Transverse colon (tissue), 4 donors: Measurements from ENCODE around the gene HARBI1. TPM values are rescaled to one million over a fixed set of nuclear protein-coding genes. Genes with fewer than 3 reads are reported as not detected.

Experiments used
- DNase-seq: peaks from one replicate; pipeline ENCODE4 v3.0.0-alpha.2; 2019
- H3K27ac ChIP-seq, 4 donors: fragments of 200-600 bp; sonication (generic); 2 replicates each; pipeline ENCODE4 v1.5.1; 2016 to 2018; ENCODE audit warnings: inconsistent platforms in 4 of 4
- H3K27me3 ChIP-seq: fragments of 200-600 bp; sonication (generic); 2 replicates; pipeline ENCODE4 v1.5.1; 2017; ENCODE audit warnings: inconsistent platforms
- H3K36me3 ChIP-seq, 4 donors: fragments of 200-600 bp; sonication (generic); 2 replicates each; pipeline ENCODE4 v1.5.1; 2017 to 2019; ENCODE audit warnings: inconsistent platforms in 4 of 4
- H3K4me1 ChIP-seq, 4 donors: fragments of 200-600 bp; sonication (generic); 2 replicates each; pipeline ENCODE4 v1.5.1; 2017 to 2020; ENCODE audit warnings: inconsistent platforms in 4 of 4
- H3K4me3 ChIP-seq, 4 donors: fragments of 200-600 bp; sonication (generic); 1 replicate in 1 of 4; 2 replicates in 3 of 4; pipeline versions ENCODE4 v1.5.1 to v1.6.1; 2017 to 2019; ENCODE audit warnings: inconsistent platforms in 4 of 4
- H3K9me3 ChIP-seq, 2 donors: fragments of 200-600 bp; sonication (generic); 2 replicates each; pipeline ENCODE4 v1.5.1; 2017 to 2019; ENCODE audit warnings: inconsistent platforms in 2 of 2
- CTCF ChIP-seq, 5 experiments: fragments of 200-600 bp in 3 of 5; fragments of 450-650 bp in 2 of 5; sonication (generic) in 3 of 5; IDR thresholded peaks; 1 replicate in 2 of 5; 2 replicates in 3 of 5; pipeline ENCODE4 v1.5.1; 2016 to 2017; ENCODE audit warnings: antibody characterized with exemption in 5 of 5, inconsistent platforms in 3 of 5, mild to moderate bottlenecking in 2 of 5, moderate library complexity in 1 of 5
- EP300 ChIP-seq: sonication (generic); formaldehyde crosslinking; IDR thresholded peaks from one replicate; pipeline ENCODE4 v1.6.1; 2017; ENCODE audit warnings: antibody characterized with exemption, low read depth
- POLR2A ChIP-seq: fragments of 450-650 bp; IDR thresholded peaks from one replicate; pipeline ENCODE4 v1.6.1; 2016; ENCODE audit warnings: antibody characterized with exemption, mild to moderate bottlenecking, moderate library complexity
- POLR2AphosphoS5 ChIP-seq, 3 donors: sonication (generic); formaldehyde crosslinking; IDR thresholded peaks; one replicate each; pipeline ENCODE4 v1.6.1; 2016; ENCODE audit warnings: antibody characterized with exemption in 3 of 3
- WGBS, 2 donors: methylation state at CpG; one replicate each; pipeline ENCODE4 v1.1.5; 2018; ENCODE audit warnings: low coverage in 1 of 2; 5-methylcytosine and 5-hydroxymethylcytosine counted together
- in situ Hi-C, 4 donors: fragments of 200-750 bp; cut with MboI; loops; one replicate each; pipeline versions ENCODE4 v1.15.0 to v1.15.1; 2017; ENCODE audit warnings: low sequenced_read_pairs in 3 of 4, low pct_ligation_motif_present in 1 of 4, low pct_unique_long_range_greater_than_20kb in 1 of 4
- intact Hi-C: fragments of 100-400 bp; cut with DNase I; formaldehyde crosslinking; loops from one replicate; pipeline ENCODE4 v1.15.1; 2023; ENCODE audit warnings: low total_unique reads
- total RNA-seq, 4 donors: library from RNA; depleted of rRNA; stranded (reverse); fragments of >200 nt; gene quantifications; one replicate each; pipeline ENCODE4 v1.1.0, GENCODE V29; 2016

Gene HARBI1
- total RNA-seq, 4 donors from 2014 or later: 3.1 to 4.8 (median 3.4) TPM; not detected in 1

DNA sequence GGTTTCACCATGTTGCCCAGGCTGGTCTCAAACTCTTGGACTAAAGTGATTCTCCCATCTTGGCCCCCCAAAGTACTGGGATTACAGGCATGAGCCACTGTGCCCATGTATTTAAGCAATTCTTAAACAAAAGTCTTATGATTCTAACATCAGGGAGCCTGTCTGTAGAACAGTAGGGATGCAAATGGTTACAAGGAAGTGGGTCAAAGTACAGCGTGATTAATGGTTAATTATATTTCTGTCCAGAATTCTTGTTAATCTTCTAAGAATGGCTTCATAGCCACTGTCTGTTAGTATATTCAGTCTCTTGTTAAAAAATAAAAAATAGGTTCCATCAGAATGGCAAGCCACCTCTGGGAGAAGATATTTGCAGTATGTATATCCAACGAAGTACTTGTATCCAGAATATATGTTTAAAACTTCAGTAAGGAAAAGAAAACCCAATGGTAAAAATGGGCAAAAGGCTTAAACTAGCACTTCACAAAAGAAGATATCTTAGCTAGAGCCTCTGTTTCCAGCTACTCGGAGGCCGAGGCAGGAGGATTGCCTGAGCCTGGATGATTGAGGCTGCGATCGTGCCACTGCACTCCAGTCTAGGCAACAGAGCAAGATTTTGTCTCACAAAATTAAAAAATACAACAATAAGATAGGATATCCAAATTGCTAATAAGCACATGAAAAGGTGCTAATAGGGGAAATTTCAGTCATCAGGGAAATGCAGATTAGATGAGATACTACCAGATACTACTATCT is 23.2 kb upstream of the HARBI1 start:
- Histone ChIP-seq H3K4me1 (no peaks in the 10 kb centered on the region), H3K36me3 (peaks cover 0 to 14% (median 0%) of the 10 kb centered on the region in 4 donors), H3K27me3 (no peaks in the 10 kb centered on the region), H3K4me3 (no peak overlapping the region), H3K9me3 (no peaks in the 10 kb centered on the region), H3K27ac (no peak overlapping the region)
- in situ Hi-C loops (no loop called here), intact Hi-C loops (no loop called here)
- no peak for DNase-seq
- TF ChIP-seq POLR2A: no peak
- no peak for TF ChIP-seq EP300
- no peak for TF ChIP-seq POLR2AphosphoS5 (IDR thresholded peaks at IDR 0.05)
- no peak for TF ChIP-seq CTCF (IDR thresholded peaks at IDR 0.05)
- 92 to 93% methylated on average over 6 of the region's 6 CpGs for WGBS, 2 donors

GRCh38 chr11:46639197-46639839 is 22.3 kb upstream of the HARBI1 start:
- Histone ChIP-seq H3K9me3 (no peaks in the 10 kb centered on the region), H3K36me3 (peaks cover 0 to 5% (median 0%) of the 10 kb centered on the region in 4 donors), H3K27me3 (no peaks in the 10 kb centered on the region), H3K27ac (no peak overlapping the region), H3K4me3 (no peak overlapping the region), H3K4me1 (no peaks in the 10 kb centered on the region)
- in situ Hi-C loops (no loop called here), intact Hi-C loops (no loop called here)
- no peak for TF ChIP-seq POLR2AphosphoS5 (IDR thresholded peaks at IDR 0.05)
- no peak for TF ChIP-seq POLR2A
- no peak for TF ChIP-seq EP300
- TF ChIP-seq CTCF (IDR thresholded peaks at IDR 0.05): no peak
- DNase-seq: no peak
- 98 to 100% methylated on average over 1 to 7 of the region's 7 CpGs for WGBS, 2 donors

DNA sequence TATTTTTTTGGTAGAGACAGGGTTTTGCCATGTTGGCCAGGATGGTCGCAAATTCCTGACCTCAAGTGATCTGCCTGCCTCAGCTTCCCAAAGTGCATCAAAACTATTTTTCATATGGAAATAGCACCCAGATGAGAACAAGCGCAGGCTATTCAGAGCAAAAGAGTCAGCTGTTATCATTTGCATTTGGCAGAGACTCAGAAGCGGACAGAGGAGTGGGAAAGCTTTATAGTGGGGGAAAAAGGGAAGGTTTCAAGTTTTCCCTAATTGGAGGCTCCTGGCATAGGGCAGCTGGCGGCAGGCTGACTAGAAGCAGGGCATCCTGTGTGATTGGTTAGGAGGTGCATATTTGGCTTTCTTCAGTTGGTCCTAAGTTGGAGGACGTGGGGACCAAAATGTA is 20.5 kb upstream of the HARBI1 start:
- DNase-seq: no peak
- H3K4me1 ChIP-seq: no peaks in the 10 kb centered on the region
- no peak overlapping the region for H3K4me3 ChIP-seq
- in situ Hi-C loops: no loop called here
- H3K36me3 ChIP-seq: peaks cover 0 to 4% (median 0%) of the 10 kb centered on the region in 4 donors
- 93 to 100% methylated on average over 3 to 5 of the region's 5 CpGs for whole genome bisulfite sequencing, 2 donors
- H3K9me3 ChIP-seq: no peaks in the 10 kb centered on the region
- H3K27ac ChIP-seq: no peak overlapping the region
- H3K27me3 ChIP-seq: no peaks in the 10 kb centered on the region
- intact Hi-C loops: no loop called here
- TF ChIP-seq POLR2A: no peak
- no peak for TF ChIP-seq CTCF (IDR thresholded peaks at IDR 0.05)
- no peak for TF ChIP-seq EP300
- no peak for TF ChIP-seq POLR2AphosphoS5 (IDR thresholded peaks at IDR 0.05)

DNA sequence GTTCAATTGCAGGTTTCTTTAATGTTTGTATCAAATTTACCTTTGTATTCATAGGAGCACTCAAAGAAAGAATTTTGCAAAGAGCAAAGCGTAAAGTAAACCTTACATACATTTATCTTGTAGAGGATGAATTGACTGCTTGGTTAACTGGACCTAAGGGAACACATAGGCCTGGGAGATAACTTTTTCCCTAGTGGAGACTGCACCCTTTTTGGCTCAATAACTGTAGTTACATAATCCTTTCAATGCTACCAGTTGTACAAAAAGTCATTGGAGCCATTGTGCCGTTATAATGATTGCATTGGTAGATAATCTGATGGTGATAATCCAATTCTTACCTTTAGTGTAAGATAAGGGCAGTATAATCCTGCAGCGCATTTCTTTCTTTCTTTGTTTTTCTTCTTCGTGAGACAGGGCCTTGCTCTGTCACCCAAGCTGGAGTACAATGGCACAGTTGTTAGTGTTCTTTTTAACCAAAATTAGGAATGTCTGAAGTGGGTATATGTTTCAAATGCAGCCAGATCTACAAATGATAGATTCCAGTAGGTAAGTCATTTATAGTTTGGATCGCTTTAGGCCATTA is 18.6 kb upstream of the HARBI1 start:
- DNase-seq: no peak
- H3K27ac ChIP-seq: no peak overlapping the region
- no peak overlapping the region for H3K4me3 ChIP-seq
- no peaks in the 10 kb centered on the region for H3K27me3 ChIP-seq
- H3K36me3 ChIP-seq: peaks cover 0 to 4% (median under 1%) of the 10 kb centered on the region in 4 donors
- TF ChIP-seq CTCF (IDR thresholded peaks at IDR 0.05) (no peak), EP300 (no peak), POLR2A (no peak), POLR2AphosphoS5 (IDR thresholded peaks at IDR 0.05) (no peak)
- WGBS, 2 donors: 82 to 88% methylated on average over 5 of the region's 5 CpGs
- no peaks in the 10 kb centered on the region for H3K9me3 ChIP-seq
- H3K4me1 ChIP-seq: no peaks in the 10 kb centered on the region
- in situ Hi-C loops (no loop called here), intact Hi-C loops (no loop called here)
